MM.1S (cell line): ENCODE data around the gene TLR9.

Experiments
- EZH2 ChIP-seq: fragments of 300-600 bp; sonication (generic); optimal IDR thresholded peaks from 2 replicates; pipeline ENCODE3; 2017; ENCODE audit warnings: low read depth, mild to moderate bottlenecking, antibody characterized with exemption, low read length, mixed read lengths
- TF ChIP-seq, protein P1 (sequence below): fragments of 300-600 bp; sonication (generic); IDR thresholded peaks from 2 replicates; pipeline ENCODE4 v1.5.1; 2016; ENCODE audit warnings: antibody characterized with exemption, low read length, mixed read lengths

DNA sequence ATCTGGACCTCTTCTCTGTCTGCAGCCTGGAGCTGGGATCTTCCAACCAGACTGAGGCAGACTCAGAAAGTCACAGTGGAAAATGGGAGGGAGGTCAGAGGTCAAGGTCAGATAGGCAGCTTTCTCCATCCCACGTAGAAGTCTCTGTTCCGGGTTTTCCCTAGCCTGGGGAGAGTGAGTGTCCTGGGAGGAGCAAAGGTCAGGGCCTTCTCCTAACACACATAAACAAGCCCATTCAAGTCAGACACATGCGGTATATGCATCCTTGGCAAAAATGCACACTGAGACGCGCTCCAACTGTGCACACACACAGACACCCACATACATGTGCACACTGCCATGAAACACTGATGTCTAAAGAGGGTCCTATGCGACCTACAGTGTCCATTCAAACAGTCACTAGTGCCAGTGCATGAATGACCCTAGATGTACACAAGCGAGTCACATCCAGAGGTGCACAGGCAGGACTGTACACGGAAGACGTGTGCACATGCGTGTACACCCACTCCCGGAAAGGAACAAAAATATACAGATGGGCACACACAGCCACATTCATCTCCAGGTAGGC is 12.8 kb upstream of the TLR9 start:
- TF ChIP-seq, protein P1, sequence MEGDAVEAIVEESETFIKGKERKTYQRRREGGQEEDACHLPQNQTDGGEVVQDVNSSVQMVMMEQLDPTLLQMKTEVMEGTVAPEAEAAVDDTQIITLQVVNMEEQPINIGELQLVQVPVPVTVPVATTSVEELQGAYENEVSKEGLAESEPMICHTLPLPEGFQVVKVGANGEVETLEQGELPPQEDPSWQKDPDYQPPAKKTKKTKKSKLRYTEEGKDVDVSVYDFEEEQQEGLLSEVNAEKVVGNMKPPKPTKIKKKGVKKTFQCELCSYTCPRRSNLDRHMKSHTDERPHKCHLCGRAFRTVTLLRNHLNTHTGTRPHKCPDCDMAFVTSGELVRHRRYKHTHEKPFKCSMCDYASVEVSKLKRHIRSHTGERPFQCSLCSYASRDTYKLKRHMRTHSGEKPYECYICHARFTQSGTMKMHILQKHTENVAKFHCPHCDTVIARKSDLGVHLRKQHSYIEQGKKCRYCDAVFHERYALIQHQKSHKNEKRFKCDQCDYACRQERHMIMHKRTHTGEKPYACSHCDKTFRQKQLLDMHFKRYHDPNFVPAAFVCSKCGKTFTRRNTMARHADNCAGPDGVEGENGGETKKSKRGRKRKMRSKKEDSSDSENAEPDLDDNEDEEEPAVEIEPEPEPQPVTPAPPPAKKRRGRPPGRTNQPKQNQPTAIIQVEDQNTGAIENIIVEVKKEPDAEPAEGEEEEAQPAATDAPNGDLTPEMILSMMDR: no peak
- no peak for TF ChIP-seq EZH2
